ENCODE results near the gene KREMEN1. TPM values are rescaled to one million over a fixed set of nuclear protein-coding genes. Genes with fewer than 3 reads are reported as not detected.

KREMEN1 gene
- total and polyA plus RNA-seq, 10 of the 15 experiments (the other 5 are each of a cell fraction or from before 2014, with no cell fraction given): 0.10 to 2.5 (median 0.20) TPM; not detected in 1

DNA sequence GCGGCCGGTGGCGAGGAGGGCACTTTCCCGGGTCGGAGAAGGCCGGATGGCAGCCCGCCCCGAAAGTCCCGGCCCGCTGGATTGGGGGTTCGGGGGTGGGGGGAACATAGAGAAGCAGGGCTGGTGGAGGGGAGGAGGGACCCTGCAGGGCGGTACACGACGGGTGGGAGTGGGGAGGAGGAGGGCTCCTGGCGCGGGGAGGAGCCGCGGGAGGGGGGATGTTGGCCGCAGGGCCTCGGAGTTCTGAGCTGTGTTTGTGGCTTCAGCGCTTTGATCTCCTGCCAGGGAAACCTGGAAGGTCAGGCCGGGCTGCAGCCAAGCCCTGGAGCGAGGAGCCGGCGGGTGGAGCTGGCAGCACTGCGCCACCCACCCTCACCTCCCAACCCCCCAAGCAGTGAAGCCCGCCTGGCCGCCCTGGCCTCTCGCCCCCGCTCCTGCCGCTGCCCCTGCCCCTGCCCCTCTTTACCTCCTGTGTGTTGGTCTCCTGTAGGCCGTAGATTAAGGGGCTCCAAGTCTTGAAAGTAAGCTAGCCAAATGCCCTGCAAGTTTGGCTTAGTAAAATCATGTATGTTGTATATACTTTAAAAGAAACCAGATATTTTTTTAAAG is 42.1 kb upstream of the KREMEN1 start:
- Histone ChIP-seq H3K36me3 (ENCODE audit: control insufficient read depth in 2 of 2, insufficient read depth in 2 of 2, low read length in 1 of 2) (no peaks in the 10 kb centered on the region; a peak in 1 of 4 replicates), H2AFZ (ENCODE audit: control insufficient read depth, low read depth, low read length) (no peak overlapping the region), H3K27me3 (replicated peaks in 1 of 2; ENCODE audit: control insufficient read depth in 2 of 2, insufficient read depth in 2 of 2, low read length in 1 of 2) (0 out of 4 replicates have a peak, but pooled peaks cover 0 to 6% of the 10 kb centered on the region in 2 experiments), H3K27ac (ENCODE audit: control insufficient read depth, insufficient read depth) (no peak overlapping the region), H3K4me2 (ENCODE audit: control insufficient read depth, insufficient read depth) (no peak overlapping the region), H3K9ac (ENCODE audit: control insufficient read depth, insufficient read depth, low read length) (no peak overlapping the region), H3K79me2 (ENCODE audit: control insufficient read depth, insufficient read depth, low read length) (no peaks in the 10 kb centered on the region), H4K20me1 (ENCODE audit: control insufficient read depth, insufficient read depth) (peaks cover 3% of the 10 kb centered on the region; the same call in 1 of the 2 replicates), H3K4me1 (ENCODE audit: control insufficient read depth, insufficient read depth, low read length) (no peaks in the 10 kb centered on the region), H3K4me3 (no peak overlapping the region), H3K9me3 (replicated peaks; ENCODE audit: control insufficient read depth, insufficient read depth, low read length) (no peaks in the 10 kb centered on the region)
- no peak for FAIRE-seq
- in situ Hi-C loops (cut with MboI): loop anchor here (25.0 kb wide), 1 partner anchor 993 kb away; no protein-coding TSS in a partner anchor
- 2% methylated on average over 16 of the region's 32 CpGs for WGBS (ENCODE audit: insufficient coverage, insufficient replicate concordance, low lambda C conversion rate, missing lambda C conversion rate)
- no TSS peak for BruUV-seq (replicated peaks)
- POLR2A ChIA-PET: interaction anchor here (0.5 to 1.7 kb wide), 6 partner anchors 10 to 130 kb away, joined by 3 to 5 read pairs (median 4); no protein-coding TSS in a partner anchor
- ATAC-seq: peak; percentile 61
- CTCF ChIA-PET: interaction anchor here (0.6 to 7.4 kb wide), 13 partner anchors 9 to 267 kb away, joined by 3 to 63 read pairs (median 4); no protein-coding TSS in a partner anchor
- no peak for DNase-seq (ENCODE audit: low read depth, low spot score)
- RAD21 ChIA-PET (ENCODE audit: unreplicated experiment): interaction anchor here (0.5 to 4.0 kb wide), 24 partner anchors 9 to 202 kb away, joined by 3 to 21 read pairs (median 4); no protein-coding TSS in a partner anchor
- SMC1A ChIA-PET (ENCODE audit: uncharacterized antibody, unreplicated experiment): interaction anchor here (0.6 to 4.3 kb wide), 13 partner anchors 9 to 228 kb away, joined by 3 to 43 read pairs (median 4); no protein-coding TSS in a partner anchor
- intact Hi-C loops (cut with micrococcal nuclease; ENCODE audit: unreplicated experiment): loop anchor here (5.0 kb wide), 1 partner anchor 123 kb away; no protein-coding TSS in a partner anchor
- TF ChIP-seq ZNF207 (IDR thresholded peaks at IDR 0.05; ENCODE audit: borderline replicate concordance): no peak
- no peak for TF ChIP-seq RCOR1 (conservative IDR thresholded peaks at IDR 0.05; ENCODE audit: low read depth, low read length)
- TF ChIP-seq SUZ12 (IDR thresholded peaks at IDR 0.05; ENCODE audit: unreplicated experiment): no peak
- no peak for TF ChIP-seq RUNX3 (IDR thresholded peaks at IDR 0.05; ENCODE audit: low read length)
- TF ChIP-seq, protein P1, sequence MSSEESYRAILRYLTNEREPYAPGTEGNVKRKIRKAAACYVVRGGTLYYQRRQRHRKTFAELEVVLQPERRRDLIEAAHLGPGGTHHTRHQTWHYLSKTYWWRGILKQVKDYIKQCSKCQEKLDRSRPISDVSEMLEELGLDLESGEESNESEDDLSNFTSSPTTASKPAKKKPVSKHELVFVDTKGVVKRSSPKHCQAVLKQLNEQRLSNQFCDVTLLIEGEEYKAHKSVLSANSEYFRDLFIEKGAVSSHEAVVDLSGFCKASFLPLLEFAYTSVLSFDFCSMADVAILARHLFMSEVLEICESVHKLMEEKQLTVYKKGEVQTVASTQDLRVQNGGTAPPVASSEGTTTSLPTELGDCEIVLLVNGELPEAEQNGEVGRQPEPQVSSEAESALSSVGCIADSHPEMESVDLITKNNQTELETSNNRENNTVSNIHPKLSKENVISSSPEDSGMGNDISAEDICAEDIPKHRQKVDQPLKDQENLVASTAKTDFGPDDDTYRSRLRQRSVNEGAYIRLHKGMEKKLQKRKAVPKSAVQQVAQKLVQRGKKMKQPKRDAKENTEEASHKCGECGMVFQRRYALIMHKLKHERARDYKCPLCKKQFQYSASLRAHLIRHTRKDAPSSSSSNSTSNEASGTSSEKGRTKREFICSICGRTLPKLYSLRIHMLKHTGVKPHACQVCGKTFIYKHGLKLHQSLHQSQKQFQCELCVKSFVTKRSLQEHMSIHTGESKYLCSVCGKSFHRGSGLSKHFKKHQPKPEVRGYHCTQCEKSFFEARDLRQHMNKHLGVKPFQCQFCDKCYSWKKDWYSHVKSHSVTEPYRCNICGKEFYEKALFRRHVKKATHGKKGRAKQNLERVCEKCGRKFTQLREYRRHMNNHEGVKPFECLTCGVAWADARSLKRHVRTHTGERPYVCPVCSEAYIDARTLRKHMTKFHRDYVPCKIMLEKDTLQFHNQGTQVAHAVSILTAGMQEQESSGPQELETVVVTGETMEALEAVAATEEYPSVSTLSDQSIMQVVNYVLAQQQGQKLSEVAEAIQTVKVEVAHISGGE (CRISPR knock-in tag; IDR thresholded peaks at IDR 0.05): no peak
- no peak for TF ChIP-seq ZNF384 (IDR thresholded peaks at IDR 0.05; ENCODE audit: borderline replicate concordance, low read depth, low read length)
- 0 out of 2 replicates have a peak, but pooled peaks have one; percentile 20 for TF ChIP-seq IKZF1 (conservative IDR thresholded peaks at IDR 0.05)
- no peak; a peak in 1 of 4 replicates for TF ChIP-seq IKZF2 (IDR thresholded peaks at IDR 0.05)
- TF ChIP-seq SP1 (IDR thresholded peaks at IDR 0.05; ENCODE audit: low read depth, low read length): no peak
- TF ChIP-seq MEF2B (IDR thresholded peaks at IDR 0.05; ENCODE audit: partially characterized antibody, poor library complexity, severe bottlenecking): no peak
- peak; percentile 74 for TF ChIP-seq NR2F1 (conservative IDR thresholded peaks at IDR 0.05)
- no peak for TF ChIP-seq NBN (IDR thresholded peaks at IDR 0.05)
- TF ChIP-seq BACH1 (IDR thresholded peaks at IDR 0.05; ENCODE audit: borderline replicate concordance): no peak
- no peak for TF ChIP-seq POLR2AphosphoS5 (IDR thresholded peaks at IDR 0.05; ENCODE audit: low read length)
- TF ChIP-seq, protein P2, sequence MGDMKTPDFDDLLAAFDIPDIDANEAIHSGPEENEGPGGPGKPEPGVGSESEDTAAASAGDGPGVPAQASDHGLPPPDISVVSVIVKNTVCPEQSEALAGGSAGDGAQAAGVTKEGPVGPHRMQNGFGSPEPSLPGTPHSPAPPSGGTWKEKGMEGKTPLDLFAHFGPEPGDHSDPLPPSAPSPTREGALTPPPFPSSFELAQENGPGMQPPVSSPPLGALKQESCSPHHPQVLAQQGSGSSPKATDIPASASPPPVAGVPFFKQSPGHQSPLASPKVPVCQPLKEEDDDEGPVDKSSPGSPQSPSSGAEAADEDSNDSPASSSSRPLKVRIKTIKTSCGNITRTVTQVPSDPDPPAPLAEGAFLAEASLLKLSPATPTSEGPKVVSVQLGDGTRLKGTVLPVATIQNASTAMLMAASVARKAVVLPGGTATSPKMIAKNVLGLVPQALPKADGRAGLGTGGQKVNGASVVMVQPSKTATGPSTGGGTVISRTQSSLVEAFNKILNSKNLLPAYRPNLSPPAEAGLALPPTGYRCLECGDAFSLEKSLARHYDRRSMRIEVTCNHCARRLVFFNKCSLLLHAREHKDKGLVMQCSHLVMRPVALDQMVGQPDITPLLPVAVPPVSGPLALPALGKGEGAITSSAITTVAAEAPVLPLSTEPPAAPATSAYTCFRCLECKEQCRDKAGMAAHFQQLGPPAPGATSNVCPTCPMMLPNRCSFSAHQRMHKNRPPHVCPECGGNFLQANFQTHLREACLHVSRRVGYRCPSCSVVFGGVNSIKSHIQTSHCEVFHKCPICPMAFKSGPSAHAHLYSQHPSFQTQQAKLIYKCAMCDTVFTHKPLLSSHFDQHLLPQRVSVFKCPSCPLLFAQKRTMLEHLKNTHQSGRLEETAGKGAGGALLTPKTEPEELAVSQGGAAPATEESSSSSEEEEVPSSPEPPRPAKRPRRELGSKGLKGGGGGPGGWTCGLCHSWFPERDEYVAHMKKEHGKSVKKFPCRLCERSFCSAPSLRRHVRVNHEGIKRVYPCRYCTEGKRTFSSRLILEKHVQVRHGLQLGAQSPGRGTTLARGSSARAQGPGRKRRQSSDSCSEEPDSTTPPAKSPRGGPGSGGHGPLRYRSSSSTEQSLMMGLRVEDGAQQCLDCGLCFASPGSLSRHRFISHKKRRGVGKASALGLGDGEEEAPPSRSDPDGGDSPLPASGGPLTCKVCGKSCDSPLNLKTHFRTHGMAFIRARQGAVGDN (IDR thresholded peaks at IDR 0.05): no peak
- TF ChIP-seq JUND (IDR thresholded peaks at IDR 0.05; ENCODE audit: low read depth, low read length): no peak
